COR-L47 (cell line): ENCODE data around the gene WAC.

Experiments used
- DNase-seq: peaks from one replicate; lab custom pipeline; 2025; lab: John Stamatoyannopoulos, UW

WAC gene

DNA sequence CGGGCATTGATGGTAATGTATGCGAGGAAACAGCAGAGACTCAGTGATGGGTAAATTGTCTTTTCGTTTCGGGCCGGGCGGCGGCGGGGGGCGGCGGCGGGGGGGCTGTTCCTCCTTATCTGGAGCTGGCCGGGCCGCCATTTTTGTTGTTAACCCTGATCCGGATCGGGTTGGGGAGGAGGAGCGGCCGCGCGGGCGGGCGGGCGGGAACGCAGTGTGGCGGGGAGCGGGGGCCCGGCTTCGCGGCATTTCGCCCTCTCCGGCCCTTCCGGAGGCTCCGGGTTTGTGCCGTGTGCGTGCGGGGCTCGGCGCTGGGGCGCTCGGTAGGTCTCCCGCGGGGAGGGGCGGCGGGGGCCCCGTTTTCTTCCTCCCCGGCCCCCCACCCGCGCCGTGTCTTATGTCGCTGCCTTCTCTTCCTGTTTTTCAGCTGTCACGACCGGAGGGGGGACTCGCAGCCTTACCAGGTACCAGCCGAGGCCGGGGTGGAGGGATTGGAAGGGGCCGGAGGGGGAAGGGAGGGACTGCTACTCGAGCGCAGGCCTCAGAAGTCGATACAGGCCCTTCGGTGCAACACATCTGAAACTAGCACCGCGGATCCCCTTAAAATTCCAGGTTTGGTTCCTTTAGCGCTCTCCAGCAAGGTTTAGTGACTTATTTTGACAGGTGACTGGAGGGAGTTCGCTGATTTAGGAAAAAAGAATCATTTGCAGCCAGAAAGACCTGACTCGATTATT lies 820 bp downstream of the WAC start:
- peak; percentile 27 for DNase-seq

DNA sequence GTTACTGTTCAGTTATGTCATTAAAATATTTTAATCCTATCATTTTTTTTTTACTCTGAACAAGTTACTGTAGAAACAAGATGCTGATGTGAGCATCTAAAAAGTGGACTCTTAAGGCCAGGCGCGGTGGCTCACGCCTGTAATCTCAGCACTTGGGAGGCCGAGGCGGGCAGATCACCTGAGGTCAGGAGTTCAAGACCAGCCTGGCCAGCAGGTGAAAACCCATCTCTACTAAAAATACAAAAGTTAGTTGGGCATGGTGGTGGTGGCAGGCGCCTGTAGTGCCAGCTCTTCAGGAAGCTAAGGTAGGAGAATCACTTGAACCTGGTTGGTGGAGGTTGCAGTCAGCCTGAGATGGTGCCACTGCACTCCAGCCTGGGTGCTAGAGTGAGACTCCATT lies 2.9 kb downstream of the WAC start:
- no peak for DNase-seq

DNA sequence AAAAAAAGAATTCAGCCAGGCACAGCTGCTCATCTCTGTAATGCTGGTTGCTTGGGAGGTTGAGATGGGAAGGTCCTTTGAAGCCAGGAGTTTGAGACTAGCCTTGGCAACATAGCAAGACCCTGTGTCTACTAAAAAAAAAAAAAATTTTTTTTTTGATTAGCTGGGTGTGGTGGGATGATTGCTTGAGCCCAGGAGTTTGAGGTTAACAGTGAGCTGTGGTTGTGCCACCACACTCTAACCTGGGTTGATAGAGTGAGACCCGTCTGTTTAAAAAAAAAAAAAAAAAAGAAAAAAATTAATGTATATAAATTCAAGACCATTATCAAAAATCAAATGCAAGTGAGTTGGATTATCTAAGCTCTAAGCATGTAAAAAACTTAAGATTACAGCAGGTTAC lies 5.7 kb downstream of the WAC start:
- DNase-seq = no peak

DNA sequence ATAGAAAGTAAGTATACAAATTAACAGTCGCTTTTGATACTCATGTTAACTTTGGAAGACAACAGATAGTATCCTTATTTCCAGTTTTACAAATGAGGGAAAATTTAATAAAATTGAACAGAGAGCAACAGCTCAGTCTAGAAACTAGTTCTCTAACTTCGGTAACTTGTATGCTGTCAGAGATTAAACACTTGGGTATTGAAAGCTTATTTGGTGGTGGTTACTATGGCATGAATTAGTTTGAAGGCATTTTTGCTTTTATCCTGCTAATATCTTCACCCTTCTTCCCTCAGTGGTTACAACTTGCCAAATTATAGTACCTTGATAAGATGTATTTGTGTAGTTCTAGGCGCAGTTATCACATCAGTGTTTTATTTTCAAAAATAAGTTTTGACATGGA lies 7.2 kb downstream of the WAC start:
- no peak for DNase-seq

- DNase-seq = no peak
Observed at GRCh38 chr10:28541717-28542365, 8.9 kb downstream of the WAC start.

DNA sequence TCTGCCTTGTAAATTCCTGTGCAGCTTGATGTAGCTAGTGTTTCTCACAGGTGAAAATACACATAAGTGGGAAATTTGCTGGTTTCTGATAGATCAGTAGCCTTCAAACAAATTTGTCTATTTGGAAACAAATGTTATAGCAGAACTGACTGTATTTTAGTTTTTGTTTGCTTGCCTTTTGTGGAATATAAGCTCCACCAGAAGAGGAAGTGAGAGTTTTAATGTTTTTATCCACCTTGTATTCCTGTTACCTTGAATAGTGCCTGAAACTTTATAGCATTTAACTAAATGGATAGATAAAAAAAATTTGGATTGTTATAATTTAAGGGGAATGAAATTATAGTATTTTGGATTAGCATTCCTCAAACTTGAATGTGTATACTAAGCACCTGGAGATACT lies 9.8 kb downstream of the WAC start:
- DNase-seq = no peak

DNA sequence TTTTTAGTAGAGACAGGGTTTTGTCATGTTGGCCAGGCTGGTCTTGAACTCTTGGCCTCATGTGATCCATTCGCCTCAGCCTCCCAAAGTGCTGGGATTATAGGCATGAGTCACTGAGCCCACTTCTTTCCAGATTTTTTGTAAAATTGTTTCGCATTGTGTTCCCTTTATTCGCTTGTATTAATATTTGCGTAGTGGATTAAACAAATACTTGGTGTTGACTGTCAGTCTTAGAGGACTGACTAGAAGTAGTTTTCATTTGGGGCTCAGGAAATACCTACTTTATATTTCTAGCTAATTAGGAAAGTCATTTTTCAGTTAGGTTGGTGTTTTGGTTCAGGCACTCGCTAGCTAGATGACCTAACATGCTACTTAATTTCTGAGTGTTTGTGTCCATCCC lies 11.1 kb downstream of the WAC start:
- no peak for DNase-seq

- no peak for DNase-seq
Observed at GRCh38 chr10:28545967-28546644, 13.2 kb downstream of the WAC start.

DNA sequence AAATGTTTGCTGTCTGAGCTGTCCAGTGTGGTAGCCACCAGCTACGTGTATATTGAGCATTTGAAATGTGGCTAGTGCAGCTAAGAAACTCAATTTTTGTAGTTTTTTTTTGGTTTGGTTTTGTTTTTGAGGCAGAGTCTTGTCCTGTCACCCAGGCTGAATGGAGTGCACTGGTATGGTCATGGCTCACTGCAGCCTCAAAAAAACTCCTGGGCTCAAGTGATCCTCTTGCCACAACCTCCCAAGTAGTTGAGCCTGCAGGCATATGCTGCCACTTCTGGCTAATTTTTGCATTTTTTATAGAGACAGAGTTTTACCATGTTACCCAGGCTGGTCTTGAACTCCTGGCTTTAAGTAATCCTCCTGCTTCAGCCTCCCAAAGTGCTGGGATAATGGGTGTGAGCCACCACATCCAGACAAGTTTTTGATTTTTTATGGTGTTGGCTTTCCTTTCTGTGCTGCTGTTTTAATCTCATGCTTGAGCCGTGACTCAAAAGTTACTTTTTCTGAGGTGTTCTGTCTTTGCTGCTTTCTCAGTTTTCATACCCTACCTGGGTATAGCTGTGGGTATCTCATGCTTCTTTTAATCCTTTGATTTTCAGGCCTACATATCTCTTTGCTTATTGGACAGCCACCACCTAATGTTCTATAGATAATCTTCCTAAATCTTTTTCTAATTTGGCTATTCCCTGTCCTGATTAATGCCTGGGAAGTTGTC lies 16.0 kb downstream of the WAC start:
- DNase-seq = no peak

DNA sequence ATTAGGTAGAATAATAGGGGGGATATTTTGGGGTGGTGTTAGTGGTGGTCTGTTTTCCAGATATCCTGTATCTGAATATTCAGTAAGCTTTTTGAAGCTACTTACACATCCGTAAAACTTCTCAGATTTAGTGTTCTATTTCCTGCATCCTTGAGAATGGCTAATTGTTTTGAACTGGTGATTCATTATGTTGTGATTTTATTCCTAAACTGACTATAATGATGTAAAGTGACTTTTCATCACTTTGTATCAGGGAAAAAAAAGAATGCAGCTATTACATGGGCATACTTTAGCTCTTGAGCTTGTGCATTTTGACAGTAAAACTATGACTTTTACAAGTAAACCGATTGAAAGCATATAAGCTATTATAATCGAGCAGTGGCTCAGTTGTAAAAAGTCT lies 18.2 kb downstream of the WAC start:
- DNase-seq = no peak

DNA sequence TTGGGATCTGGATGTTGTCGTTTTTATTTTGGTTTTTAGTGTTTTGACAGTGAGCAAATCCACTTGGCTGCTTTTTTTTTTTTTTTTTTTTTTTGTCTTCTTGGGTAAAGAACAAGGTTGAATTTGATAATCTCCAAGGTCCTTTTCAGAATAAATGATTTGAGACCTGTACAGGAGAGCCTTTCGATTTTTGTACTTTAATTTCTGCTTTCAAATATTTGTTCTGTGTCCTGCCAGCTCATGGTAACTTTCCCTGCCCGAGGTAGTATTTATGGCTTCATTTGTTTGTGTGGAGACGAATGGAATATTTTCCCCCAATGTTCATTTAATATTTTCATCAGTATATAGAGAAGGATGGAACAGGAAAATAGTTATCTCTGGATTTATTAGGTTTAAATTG lies 19.9 kb downstream of the WAC start:
- no peak for DNase-seq

DNA sequence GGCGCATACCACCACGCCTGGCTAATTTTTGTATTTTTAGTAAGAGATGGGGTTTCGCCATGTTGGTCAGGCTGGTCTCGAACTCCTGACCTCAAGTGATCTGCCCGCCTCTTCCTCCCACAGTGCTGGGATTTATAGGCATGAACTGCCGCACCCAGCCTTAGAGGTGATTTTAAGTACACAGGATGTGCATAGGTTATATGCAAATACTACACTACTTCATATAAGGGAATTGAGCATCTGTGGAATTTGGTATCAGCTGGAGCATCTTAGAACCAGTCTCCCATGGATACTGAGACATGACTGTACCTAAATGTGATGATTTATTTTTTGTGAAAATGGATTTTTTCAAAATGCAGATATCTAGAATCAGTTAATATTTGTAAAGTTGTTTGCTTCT lies 21.1 kb downstream of the WAC start:
- no peak for DNase-seq

GRCh38 chr10:28554952-28555351 lies 22.0 kb downstream of the WAC start:
- DNase-seq = no peak

GRCh38 chr10:28555358-28555757 lies 22.4 kb downstream of the WAC start:
- no peak for DNase-seq

DNA sequence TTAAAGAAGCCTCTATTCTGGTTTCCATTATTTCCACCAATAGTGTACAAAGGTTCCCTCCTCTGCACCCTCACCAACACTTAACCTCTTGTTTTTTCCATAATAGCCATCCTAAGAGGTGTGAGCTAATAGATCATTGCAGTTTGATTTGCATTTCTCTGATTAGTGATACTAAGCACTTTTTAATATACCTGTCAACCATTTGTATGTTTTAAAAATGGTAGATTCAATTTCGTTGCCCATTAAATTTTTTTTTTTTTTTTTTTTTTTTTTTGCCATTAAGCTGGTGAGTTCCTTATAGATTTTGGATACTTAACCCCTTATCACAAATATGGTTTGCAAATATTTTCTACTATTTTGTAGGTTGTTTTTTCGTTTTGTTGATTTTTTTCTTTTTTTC lies 23.2 kb downstream of the WAC start:
- no peak for DNase-seq

- DNase-seq = no peak
Observed at GRCh38 chr10:28558186-28558585, 25.3 kb downstream of the WAC start.

- DNase-seq = no peak
Observed at GRCh38 chr10:28558923-28559508, 26.1 kb downstream of the WAC start.

DNA sequence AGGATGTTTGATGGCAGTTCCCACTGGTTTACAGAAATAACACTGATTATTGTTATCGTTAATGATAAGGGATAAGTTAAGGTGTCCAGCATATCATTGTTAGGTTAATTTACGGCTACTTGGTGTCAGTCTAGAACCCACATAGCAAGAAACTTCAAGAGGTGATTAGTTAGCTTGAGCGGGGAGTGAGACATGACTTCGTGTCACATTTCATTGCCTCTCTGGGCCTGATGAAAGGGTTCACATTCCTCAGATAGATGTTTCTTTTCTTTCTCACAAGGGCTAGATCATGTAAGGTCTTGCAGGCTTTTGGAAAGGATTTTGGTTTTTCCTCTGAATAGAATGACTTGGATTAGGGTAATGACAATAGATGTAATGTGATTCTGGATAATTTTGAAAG lies 26.7 kb downstream of the WAC start:
- DNase-seq = no peak

DNA sequence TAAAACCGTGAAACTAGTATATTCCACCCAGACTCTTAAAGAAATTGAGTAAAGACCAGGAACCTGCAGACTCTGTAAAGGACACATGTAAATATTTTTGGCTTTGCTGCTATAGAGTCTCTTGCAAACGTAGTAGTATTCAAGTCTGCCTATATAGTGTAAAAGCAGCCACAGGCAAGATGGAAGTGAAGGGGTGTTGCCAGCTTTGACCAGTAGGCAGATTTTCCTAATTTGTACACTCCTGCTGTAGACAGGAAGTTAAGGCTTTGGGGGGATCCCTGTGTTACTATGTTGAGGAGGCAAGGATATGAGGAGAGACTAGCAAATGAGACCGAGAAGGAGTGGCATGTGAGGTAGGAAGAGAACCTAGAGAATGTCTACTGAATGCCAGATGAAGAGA lies 27.7 kb downstream of the WAC start:
- DNase-seq = no peak

DNA sequence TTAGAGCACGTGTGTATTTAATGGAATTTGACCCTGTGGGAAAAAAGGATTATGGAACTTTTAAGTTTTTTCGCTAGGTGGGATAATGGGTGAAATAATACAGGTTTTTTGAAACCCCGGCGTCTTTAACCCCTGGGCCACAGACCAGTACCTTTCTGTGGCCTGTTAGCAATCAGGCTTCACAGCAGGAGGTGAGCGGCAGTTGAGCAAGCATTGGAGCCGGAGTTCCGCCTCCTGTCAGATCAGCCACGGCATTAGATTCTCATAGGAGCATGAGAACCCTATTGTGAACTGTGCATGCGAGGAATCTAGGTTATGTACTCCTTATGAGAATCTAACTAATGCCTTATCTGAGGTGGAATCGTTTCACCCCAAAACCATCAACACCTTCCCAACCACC lies 28.6 kb downstream of the WAC start:
- DNase-seq = no peak

DNA sequence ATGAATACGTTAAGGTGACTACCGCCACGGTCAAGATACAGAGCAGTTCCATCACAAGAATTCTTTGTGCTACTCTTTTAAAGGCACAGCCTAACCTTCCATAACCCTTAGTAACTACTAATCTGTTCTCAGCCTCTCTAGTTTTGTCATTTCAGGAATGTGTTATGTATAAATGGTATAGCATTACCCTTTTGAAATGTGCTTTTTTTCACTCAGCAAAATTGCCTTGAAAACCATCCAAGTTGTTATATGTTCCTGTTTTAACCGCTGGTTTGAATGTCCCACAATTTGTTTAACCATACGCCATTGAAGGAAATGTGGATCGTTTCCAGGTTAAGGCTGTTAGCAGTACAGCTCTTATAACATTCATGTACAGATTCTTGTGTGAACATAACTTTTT lies 32.0 kb downstream of the WAC start:
- no peak for DNase-seq

DNA sequence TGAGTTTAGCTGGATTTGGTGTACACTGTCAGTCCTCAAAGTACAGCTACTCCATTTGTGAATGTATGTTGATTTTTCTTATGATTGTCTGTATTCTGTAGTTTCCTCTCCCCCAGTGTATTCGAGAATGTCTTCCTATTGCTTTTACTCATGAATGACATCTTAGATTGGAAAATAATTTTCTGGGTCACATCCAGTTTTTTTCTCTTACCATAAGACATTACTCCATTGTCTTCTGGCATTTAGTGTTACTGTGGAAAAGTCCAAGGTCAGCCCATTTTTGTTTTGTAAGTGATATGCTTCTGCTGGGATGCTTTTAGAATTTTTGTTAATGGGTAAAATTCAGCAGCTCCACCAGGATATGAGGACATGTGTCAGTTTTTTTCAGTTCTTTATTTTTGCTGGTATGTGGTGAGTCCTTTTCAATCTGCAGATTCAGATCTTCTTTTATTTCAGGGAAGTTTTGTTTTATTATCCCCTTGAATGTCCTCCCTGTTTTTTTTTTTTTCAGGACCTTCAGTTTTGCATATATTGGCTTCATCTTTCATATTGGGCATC lies 33.6 kb downstream of the WAC start:
- no peak for DNase-seq
